ENCODE results near the gene BSCL2. TPM values are rescaled to one million over a fixed set of nuclear protein-coding genes. Genes with fewer than 3 reads are reported as not detected.
A peak's percentile ranks its signal among the peaks of the same experiment; 100 is the strongest.

BSCL2 gene
- total and polyA plus RNA-seq, 9 donors: 18.7 to 26.5 (median 21.5) TPM

DNA sequence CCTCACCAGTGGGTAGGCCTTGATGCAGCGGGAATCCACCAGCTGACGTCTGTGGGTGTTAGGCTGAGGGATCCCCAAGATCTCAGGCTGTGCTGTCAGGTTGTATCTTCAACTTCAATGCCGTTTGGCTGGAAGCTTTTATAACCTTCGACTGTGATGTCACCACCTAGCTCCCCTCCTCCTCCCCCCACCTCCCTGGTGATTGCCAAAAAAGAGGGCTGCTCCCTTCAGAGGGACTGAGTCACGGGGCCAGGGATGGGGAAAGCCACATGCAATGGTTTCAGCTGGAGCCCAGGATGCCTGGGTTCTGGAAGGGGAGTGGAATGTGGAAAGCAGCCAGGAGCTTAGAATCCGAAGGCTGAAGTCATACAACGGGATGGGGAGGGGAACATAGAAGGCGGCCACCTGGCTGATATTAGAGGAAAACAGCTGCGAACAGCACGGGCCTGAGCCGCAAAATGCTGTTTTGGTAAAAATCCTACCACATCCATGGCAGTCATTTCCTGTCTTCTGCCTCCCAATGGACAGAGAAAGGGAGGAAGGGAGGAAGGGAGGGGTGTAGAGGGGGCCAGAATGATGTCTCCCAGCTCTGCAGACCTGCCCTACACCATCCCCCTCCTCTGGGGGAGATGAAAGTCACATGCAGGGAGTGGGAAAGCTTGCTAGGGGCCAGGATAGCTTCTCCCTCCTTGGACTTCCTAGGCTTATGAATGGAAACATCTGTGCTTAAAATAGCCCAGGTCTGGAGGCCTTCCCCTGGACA is 17.6 kb downstream of the BSCL2 start, which contains the start of gene LRRN4CL:
LRRN4CL (minus strand) TSS at position 110 of the 763 bp plus-strand sequence. CDS start 1,022 bp downstream, outside the sequence.
- 8% methylated on average over 2 of the region's 11 CpGs for WGBS (ENCODE audit: insufficient coverage)
- peaks cover 38% of the 10 kb centered on the region for H3K36me3 ChIP-seq (ENCODE audit: control insufficient read depth, insufficient read depth, low read length)
- no peaks in the 10 kb centered on the region for H3K9me3 ChIP-seq (replicated peaks; ENCODE audit: control insufficient read depth, low read depth, low read length)
- peaks cover 7% of the 10 kb centered on the region for H3K27me3 ChIP-seq (ENCODE audit: control insufficient read depth, insufficient read depth, low read length)
- peaks cover 36% of the 10 kb centered on the region for H3K4me1 ChIP-seq (ENCODE audit: control insufficient read depth, insufficient read depth, low read length)
- H3K4me3 ChIP-seq (ENCODE audit: low read length): peak within 1 kb of the TSS; percentile 46
- peak; percentile 97 for DNase-seq
- H3K27ac ChIP-seq (ENCODE audit: low read length): peak within 1 kb of the TSS; percentile 96

DNA sequence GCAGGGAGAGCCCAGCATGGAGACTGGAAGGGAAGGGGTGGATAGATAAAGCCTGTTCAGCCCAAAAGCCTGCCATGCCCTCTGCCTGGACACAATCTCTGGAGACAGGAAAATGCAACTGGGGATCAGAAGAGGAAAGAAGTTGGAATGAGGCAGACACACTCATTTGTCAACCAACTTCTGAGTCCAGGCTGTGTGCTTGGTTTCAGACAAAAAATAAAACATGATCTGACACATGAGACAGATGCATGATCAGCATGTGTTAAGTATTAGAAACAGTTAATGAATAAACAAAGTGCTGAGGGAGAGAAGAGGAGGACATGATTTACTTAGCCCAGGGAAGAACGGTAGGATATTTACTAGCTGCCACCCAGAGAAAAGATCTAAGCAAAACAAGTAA is 18.7 kb downstream of the BSCL2 start:
- no CpG with 5 or more reads among the region's 1 CpG for WGBS (ENCODE audit: insufficient coverage)
- H3K36me3 ChIP-seq (ENCODE audit: control insufficient read depth, insufficient read depth, low read length): peaks cover 30% of the 10 kb centered on the region
- peaks cover 36% of the 10 kb centered on the region for H3K4me1 ChIP-seq (ENCODE audit: control insufficient read depth, insufficient read depth, low read length)
- H3K27ac ChIP-seq (ENCODE audit: low read length): peak overlapping the region; percentile 96
- no peaks in the 10 kb centered on the region for H3K9me3 ChIP-seq (replicated peaks; ENCODE audit: control insufficient read depth, low read depth, low read length)
- no peak for DNase-seq
- H3K4me3 ChIP-seq (ENCODE audit: low read length): peak overlapping the region; percentile 46
- H3K27me3 ChIP-seq (ENCODE audit: control insufficient read depth, insufficient read depth, low read length): peaks cover 7% of the 10 kb centered on the region

DNA sequence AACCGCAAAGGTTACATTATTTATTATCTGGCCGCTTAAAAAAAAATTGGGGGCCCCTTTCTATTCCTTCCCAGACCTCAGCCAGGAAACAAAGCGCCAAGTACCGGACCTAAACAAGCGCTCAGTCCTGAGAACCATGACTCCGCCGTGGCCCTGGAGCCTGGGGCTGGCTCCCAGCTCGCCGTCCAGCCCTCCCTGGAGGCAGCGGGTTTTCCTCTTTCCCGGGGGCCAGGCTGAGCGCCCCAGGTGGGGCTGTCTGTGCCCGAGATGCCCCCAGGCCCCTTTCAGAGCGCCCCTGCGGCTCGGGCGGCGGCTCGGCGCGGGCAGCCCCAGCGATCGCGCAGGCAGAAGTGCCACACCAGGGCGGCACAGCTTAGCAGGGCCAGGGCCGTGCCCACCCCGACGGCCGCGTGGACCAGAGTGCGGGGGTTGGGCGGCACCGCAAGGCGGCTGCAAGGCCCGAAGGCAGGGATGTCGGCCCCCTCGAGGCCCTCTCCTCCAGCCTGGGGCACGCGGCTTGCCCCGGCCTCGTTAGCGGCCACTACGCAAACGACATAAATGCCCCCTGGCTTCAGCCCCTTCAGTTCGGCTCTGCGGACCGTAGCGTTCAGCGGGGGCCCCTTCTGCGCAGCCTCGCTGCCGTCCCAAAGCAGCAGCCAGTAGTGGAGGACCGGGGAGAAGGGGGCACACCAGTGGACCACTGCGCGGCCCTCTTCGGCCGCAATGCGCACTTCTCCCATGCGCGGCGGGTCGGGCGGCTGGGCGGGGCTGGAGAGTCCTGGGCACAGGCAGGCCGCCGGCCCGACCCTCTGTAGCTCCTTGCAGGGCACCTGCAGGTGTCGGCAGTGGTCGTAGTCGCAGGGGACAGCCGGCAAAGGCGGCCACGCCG is 19.5 kb downstream of the BSCL2 start:
- Histone ChIP-seq H3K27me3 (ENCODE audit: control insufficient read depth, insufficient read depth, low read length) (peaks cover 7% of the 10 kb centered on the region), H3K27ac (ENCODE audit: low read length) (peak overlapping the region; percentile 96), H3K9me3 (replicated peaks; ENCODE audit: control insufficient read depth, low read depth, low read length) (no peaks in the 10 kb centered on the region), H3K36me3 (ENCODE audit: control insufficient read depth, insufficient read depth, low read length) (peaks cover 24% of the 10 kb centered on the region), H3K4me3 (ENCODE audit: low read length) (peak overlapping the region; percentile 46), H3K4me1 (ENCODE audit: control insufficient read depth, insufficient read depth, low read length) (peaks cover 36% of the 10 kb centered on the region)
- DNase-seq: no peak
- 19% methylated on average over 74 of the region's 74 CpGs for WGBS (ENCODE audit: insufficient coverage)

DNA sequence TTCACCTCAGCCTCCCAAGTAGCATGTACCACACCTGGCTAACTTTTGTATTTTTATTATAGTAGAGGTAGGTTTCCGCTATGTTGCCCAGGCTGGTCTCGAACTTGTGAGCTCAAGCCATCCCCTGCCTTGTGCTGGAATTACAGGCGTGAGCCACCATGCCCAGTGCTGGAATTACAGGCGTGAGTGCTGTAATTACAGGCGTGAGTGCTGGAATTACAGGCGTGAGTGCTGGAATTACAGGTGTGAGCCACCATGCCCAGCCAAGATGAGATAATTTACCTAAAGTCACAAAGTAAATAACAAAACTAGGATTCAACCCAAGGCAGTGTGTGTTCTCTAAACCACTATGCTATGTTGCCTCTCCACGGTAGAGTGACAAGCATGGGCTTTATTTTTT is 24.7 kb downstream of the BSCL2 start:
- H3K36me3 ChIP-seq (ENCODE audit: control insufficient read depth, insufficient read depth, low read length): peaks cover 4% of the 10 kb centered on the region
- H3K4me3 ChIP-seq (ENCODE audit: low read length): no peak overlapping the region
- DNase-seq: no peak
- WGBS (ENCODE audit: insufficient coverage): 91% methylated on average over 3 of the region's 7 CpGs
- no peak overlapping the region for H3K27ac ChIP-seq (ENCODE audit: low read length)
- peaks cover 2% of the 10 kb centered on the region for H3K27me3 ChIP-seq (ENCODE audit: control insufficient read depth, insufficient read depth, low read length)
- H3K9me3 ChIP-seq (replicated peaks; ENCODE audit: control insufficient read depth, low read depth, low read length): no peaks in the 10 kb centered on the region
- peaks cover 15% of the 10 kb centered on the region for H3K4me1 ChIP-seq (ENCODE audit: control insufficient read depth, insufficient read depth, low read length)

DNA sequence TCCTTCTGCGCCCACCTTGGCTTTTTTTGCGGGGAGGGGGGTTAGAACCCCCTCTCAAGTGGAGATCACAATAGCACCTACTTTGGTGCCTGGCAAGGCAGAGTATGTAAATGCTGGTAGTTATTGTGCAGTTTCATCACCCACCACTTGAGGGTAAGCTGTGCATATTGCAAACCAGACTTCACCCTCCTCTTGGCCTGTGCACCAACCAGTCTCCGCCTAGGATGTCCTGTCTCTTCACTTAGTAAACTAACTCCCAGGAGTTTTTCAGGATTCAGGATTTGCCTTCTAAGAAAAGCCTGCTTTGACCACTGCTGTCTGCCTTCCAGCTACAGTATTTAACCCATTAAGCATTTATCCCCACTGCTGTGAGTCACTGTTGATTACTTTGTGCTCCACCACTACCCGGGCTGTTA is 26.4 kb downstream of the BSCL2 start:
- H3K27ac ChIP-seq (ENCODE audit: low read length): peak overlapping the region; percentile 51
- 0% methylated on average over 1 of the region's 4 CpGs for WGBS (ENCODE audit: insufficient coverage)
- peaks cover 17% of the 10 kb centered on the region for H3K4me1 ChIP-seq (ENCODE audit: control insufficient read depth, insufficient read depth, low read length)
- H3K4me3 ChIP-seq (ENCODE audit: low read length): no peak overlapping the region
- DNase-seq: peak; percentile 87
- H3K9me3 ChIP-seq (replicated peaks; ENCODE audit: control insufficient read depth, low read depth, low read length): no peaks in the 10 kb centered on the region
- peaks cover 19% of the 10 kb centered on the region for H3K36me3 ChIP-seq (ENCODE audit: control insufficient read depth, insufficient read depth, low read length)
- no peaks in the 10 kb centered on the region for H3K27me3 ChIP-seq (ENCODE audit: control insufficient read depth, insufficient read depth, low read length)

DNA sequence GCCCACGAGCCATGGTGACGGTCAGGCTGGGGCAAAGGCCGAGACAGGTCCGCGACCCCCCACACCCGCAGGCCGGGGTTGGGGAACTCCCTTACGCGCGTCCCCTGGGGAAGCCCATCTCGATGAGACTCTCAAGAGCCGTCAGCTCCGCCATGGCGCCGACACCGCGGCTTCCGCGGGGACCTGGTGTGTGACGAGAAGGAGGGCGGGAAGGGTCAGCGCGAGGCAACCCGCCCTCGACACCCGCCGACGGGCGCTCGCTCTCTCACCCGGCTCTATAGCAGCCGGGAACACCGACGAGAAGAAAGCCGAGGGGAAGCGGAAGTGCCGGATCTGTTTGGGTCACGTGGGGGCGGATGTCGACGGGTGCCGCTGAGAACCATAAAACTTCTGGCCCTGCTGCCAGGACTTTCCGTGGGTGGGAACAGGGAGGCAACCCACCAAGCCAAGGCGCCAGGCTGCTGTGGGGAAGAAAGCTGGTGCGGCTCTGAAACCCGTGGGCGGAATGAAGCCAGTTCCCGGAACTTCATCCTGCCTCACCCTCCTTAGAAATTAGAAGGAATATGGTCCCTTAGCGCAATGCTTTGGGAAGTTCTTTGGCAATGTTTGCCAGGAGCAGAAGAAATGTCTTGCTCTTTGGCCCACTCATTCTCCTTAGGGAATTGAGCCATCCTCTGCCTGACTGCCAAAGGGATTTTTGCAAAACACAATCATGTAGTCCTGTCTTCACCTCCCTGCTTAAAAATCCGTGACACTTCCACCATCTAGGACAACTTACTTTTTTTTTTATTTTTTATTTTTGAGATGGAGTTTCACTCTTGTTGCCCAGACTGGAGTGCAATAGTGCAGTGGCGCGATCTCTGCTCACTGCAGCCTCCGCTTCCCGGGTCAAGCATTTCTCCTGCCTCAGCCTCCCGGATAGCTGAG is 28.2 kb downstream of the BSCL2 start, which contains the start of gene UBXN1:
UBXN1 (minus strand) TSS at position 304 of the 927 bp plus-strand sequence; CDS start at position 154, 150 bp downstream.
- DNase-seq: peak; percentile 97
- peaks cover 17% of the 10 kb centered on the region for H3K4me1 ChIP-seq (ENCODE audit: control insufficient read depth, insufficient read depth, low read length)
- H3K27ac ChIP-seq (ENCODE audit: low read length): peak within 1 kb of the TSS; percentile 86
- H3K4me3 ChIP-seq (ENCODE audit: low read length): peak within 1 kb of the TSS; percentile 96
- H3K9me3 ChIP-seq (replicated peaks; ENCODE audit: control insufficient read depth, low read depth, low read length): no peaks in the 10 kb centered on the region
- H3K27me3 ChIP-seq (ENCODE audit: control insufficient read depth, insufficient read depth, low read length): no peaks in the 10 kb centered on the region
- WGBS (ENCODE audit: insufficient coverage): under 1% methylated on average over 42 of the region's 55 CpGs
- H3K36me3 ChIP-seq (ENCODE audit: control insufficient read depth, insufficient read depth, low read length): peaks cover 22% of the 10 kb centered on the region

DNA sequence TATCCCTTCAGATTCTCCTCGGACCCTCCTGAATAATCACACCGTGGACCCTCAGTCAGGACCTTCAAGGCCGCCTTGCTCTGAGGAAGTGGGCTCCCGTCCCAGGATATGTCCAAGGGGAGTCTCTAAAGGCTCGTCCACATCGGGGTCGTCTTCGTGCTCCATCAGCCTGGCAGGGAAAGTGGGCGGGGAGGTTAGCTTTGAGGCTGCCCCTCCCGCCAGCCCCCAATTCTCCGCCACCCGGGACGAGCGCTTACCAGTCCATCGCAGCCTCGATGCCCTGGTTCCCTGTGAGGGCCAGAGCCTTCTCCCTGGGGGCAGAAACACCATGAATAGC is 28.8 kb downstream of the BSCL2 start:
- H3K4me3 ChIP-seq (ENCODE audit: low read length): peak overlapping the region; percentile 96
- H3K36me3 ChIP-seq (ENCODE audit: control insufficient read depth, insufficient read depth, low read length): peaks cover 26% of the 10 kb centered on the region
- no peaks in the 10 kb centered on the region for H3K27me3 ChIP-seq (ENCODE audit: control insufficient read depth, insufficient read depth, low read length)
- peak overlapping the region; percentile 86 for H3K27ac ChIP-seq (ENCODE audit: low read length)
- no peak for DNase-seq
- 4% methylated on average over 9 of the region's 16 CpGs for WGBS (ENCODE audit: insufficient coverage)
- peaks cover 17% of the 10 kb centered on the region for H3K4me1 ChIP-seq (ENCODE audit: control insufficient read depth, insufficient read depth, low read length)
- H3K9me3 ChIP-seq (replicated peaks; ENCODE audit: control insufficient read depth, low read depth, low read length): no peaks in the 10 kb centered on the region

DNA sequence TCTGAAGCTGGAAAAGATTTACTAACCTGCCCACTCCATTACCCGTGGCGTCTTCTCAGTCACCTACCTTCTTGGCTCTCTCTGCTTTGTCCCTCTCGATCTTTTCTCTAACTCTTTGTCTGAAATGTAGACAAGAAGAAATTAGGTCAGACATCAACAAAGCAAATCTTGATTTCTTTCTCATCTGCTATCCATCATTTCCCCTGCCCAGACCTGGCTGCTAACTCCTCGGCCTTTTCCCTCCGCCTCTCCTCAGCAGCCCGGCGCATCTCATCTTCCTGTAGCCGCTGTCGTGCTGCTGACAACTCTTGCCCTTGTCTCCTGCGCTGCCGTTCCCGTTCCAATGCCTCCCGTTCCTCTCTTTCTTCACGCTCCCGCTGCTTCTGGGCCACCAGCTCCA is 29.5 kb downstream of the BSCL2 start:
- Histone ChIP-seq H3K36me3 (ENCODE audit: control insufficient read depth, insufficient read depth, low read length) (peaks cover 32% of the 10 kb centered on the region), H3K4me1 (ENCODE audit: control insufficient read depth, insufficient read depth, low read length) (peaks cover 23% of the 10 kb centered on the region), H3K27ac (ENCODE audit: low read length) (no peak overlapping the region), H3K9me3 (replicated peaks; ENCODE audit: control insufficient read depth, low read depth, low read length) (no peaks in the 10 kb centered on the region), H3K27me3 (ENCODE audit: control insufficient read depth, insufficient read depth, low read length) (no peaks in the 10 kb centered on the region), H3K4me3 (ENCODE audit: low read length) (peak overlapping the region; percentile 96)
- 78% methylated on average over 11 of the region's 15 CpGs for WGBS (ENCODE audit: insufficient coverage)
- DNase-seq: no peak

DNA sequence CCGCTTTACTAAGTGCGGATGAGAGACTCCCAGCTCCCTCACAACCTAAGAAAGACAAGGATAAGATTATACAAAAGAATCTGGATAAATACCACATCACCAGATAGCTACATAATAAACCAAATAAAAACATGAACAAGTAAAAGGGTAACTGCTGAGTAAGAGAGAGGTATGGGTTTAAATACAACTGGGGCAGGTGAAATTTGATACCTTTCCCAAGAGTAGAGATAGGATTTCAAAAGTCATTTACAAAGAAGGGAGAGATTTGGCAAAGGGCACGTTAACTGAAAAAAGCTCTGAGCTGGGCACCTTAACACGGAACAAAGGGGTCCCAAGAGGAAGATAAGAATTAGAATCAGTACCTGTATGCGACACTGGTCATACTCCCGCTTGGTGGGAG is 30.1 kb downstream of the BSCL2 start:
- H3K9me3 ChIP-seq (replicated peaks; ENCODE audit: control insufficient read depth, low read depth, low read length): no peaks in the 10 kb centered on the region
- H3K36me3 ChIP-seq (ENCODE audit: control insufficient read depth, insufficient read depth, low read length): peaks cover 32% of the 10 kb centered on the region
- H3K27ac ChIP-seq (ENCODE audit: low read length): no peak overlapping the region
- WGBS (ENCODE audit: insufficient coverage): 41% methylated on average over 2 of the region's 6 CpGs
- no peaks in the 10 kb centered on the region for H3K27me3 ChIP-seq (ENCODE audit: control insufficient read depth, insufficient read depth, low read length)
- no peak for DNase-seq
- H3K4me1 ChIP-seq (ENCODE audit: control insufficient read depth, insufficient read depth, low read length): peaks cover 28% of the 10 kb centered on the region
- no peak overlapping the region for H3K4me3 ChIP-seq (ENCODE audit: low read length)

Data from muscle of leg (tissue), 11 donors.